Measurements from ENCODE around the gene WDR35.

GRCh38 chr2:19881221-19881907 lies 108.5 kb downstream of the WDR35 start:
- TF ChIP-seq CTCF (IDR thresholded peaks at IDR 0.05; ENCODE audit: low read length) (no peak), EZH2phosphoT487 (IDR thresholded peaks at IDR 0.05; ENCODE audit: low read length) (no peak), EZH2 (optimal IDR thresholded peaks at IDR 0.05; ENCODE audit: low read depth, low read length) (no peak)

Data from MM.1S (cell line).